GM12878 (cell line): ENCODE results near the gene NTM. TPM values are rescaled to one million over a fixed set of nuclear protein-coding genes. Genes with fewer than 3 reads are reported as not detected.

Source experiments
- SP1 ChIP-seq: IDR thresholded peaks from one replicate; pipeline ENCODE4 v1.6.1; 2011; ENCODE audit warnings: low read depth, low read length
- polyA plus RNA-seq, 11 experiments: library from polyadenylated mRNA; depleted of rRNA in 4 of 11; unstranded in 6 of 11; stranded (reverse) in 5 of 11; fragments of >200 nt; fragmentation: Nextera tagmentation in 4 of 11; fragmentation: Illumina TruSeq in 1 of 11; extraction: Ambion mirVana in 4 of 11; extraction: Trizol in 1 of 11; gene quantifications; 1 replicate in 1 of 11; 2 replicates in 10 of 11; pipeline versions ENCODE4 v1.2.1 to v1.2.3, GENCODE V29; 2011 to 2016; ENCODE audit warnings: inconsistent platforms in 2 of 11, missing spikeins in 2 of 11, low read depth in 1 of 11
- total RNA-seq, 4 experiments: library from RNA; depleted of rRNA in 3 of 4; stranded (reverse); fragments of >200 nt in 3 of 4; fragmentation: Illumina TruSeq in 1 of 4; extraction: Trizol in 1 of 4; gene quantifications; 2 replicates each; pipeline versions ENCODE4 v1.2.1 to v1.2.3, GENCODE V29; 2013 to 2021
- TF ChIP-seq, protein P1 (sequence below): IDR thresholded peaks from 2 replicates; pipeline ENCODE4 v1.6.1; 2012; ENCODE audit warnings: low read depth, low read length, improper control_type of control experiment
- TF ChIP-seq, protein P2 (sequence below): fragments of 450-650 bp; IDR thresholded peaks from 2 replicates; pipeline ENCODE4 v1.6.1; 2016; ENCODE audit warnings: mild to moderate bottlenecking
- TF ChIP-seq, protein P3 (sequence below): IDR thresholded peaks from 2 replicates; pipeline ENCODE4 v1.6.1; 2011; ENCODE audit warnings: borderline replicate concordance, low read depth, mild to moderate bottlenecking, moderate library complexity, mixed read lengths, low read length; ENCODE audit not compliant: insufficient read depth; ENCODE audit errors: extremely low read length
- TF ChIP-seq, protein P4 (sequence below): IDR thresholded peaks from 2 replicates; pipeline ENCODE4 v1.6.1; 2012; ENCODE audit warnings: improper control_type of control experiment, low read depth, low read length; ENCODE audit not compliant: insufficient replicate concordance

The NTM gene
- total and polyA plus RNA-seq, 10 of the 15 experiments (the other 5 are each of a cell fraction or from before 2014, with no cell fraction given), result not detected

DNA sequence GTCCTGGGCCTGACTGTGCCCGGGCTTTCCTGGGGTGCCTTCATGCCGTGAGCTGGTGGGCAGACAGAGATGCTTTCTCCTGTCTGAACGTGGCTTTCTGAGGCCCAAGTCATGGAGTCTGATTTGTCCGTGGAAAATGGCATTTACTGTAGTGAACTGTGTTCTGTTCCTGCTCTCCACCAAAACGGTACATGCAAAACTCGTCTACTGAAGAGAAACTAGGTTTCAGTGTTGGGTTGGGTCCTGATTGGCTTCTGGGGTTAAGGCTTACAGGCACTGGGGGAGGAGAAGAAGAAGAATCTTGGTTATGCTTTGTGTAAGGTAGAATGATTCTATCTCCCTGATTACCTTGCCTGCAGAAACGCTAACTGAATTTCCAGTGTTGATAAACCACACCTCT lies 541.7 kb downstream of the NTM start (continued):
- TF ChIP-seq, protein P1, sequence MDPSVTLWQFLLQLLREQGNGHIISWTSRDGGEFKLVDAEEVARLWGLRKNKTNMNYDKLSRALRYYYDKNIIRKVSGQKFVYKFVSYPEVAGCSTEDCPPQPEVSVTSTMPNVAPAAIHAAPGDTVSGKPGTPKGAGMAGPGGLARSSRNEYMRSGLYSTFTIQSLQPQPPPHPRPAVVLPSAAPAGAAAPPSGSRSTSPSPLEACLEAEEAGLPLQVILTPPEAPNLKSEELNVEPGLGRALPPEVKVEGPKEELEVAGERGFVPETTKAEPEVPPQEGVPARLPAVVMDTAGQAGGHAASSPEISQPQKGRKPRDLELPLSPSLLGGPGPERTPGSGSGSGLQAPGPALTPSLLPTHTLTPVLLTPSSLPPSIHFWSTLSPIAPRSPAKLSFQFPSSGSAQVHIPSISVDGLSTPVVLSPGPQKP, result no peak
- TF ChIP-seq, protein P2, sequence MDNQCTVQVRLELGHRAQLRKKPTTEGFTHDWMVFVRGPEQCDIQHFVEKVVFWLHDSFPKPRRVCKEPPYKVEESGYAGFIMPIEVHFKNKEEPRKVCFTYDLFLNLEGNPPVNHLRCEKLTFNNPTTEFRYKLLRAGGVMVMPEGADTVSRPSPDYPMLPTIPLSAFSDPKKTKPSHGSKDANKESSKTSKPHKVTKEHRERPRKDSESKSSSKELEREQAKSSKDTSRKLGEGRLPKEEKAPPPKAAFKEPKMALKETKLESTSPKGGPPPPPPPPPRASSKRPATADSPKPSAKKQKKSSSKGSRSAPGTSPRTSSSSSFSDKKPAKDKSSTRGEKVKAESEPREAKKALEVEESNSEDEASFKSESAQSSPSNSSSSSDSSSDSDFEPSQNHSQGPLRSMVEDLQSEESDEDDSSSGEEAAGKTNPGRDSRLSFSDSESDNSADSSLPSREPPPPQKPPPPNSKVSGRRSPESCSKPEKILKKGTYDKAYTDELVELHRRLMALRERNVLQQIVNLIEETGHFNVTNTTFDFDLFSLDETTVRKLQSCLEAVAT, result no peak
- no peak for TF ChIP-seq SP1
- TF ChIP-seq, protein P3, sequence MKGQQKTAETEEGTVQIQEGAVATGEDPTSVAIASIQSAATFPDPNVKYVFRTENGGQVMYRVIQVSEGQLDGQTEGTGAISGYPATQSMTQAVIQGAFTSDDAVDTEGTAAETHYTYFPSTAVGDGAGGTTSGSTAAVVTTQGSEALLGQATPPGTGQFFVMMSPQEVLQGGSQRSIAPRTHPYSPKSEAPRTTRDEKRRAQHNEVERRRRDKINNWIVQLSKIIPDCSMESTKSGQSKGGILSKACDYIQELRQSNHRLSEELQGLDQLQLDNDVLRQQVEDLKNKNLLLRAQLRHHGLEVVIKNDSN, result no peak
- TF ChIP-seq, protein P4, sequence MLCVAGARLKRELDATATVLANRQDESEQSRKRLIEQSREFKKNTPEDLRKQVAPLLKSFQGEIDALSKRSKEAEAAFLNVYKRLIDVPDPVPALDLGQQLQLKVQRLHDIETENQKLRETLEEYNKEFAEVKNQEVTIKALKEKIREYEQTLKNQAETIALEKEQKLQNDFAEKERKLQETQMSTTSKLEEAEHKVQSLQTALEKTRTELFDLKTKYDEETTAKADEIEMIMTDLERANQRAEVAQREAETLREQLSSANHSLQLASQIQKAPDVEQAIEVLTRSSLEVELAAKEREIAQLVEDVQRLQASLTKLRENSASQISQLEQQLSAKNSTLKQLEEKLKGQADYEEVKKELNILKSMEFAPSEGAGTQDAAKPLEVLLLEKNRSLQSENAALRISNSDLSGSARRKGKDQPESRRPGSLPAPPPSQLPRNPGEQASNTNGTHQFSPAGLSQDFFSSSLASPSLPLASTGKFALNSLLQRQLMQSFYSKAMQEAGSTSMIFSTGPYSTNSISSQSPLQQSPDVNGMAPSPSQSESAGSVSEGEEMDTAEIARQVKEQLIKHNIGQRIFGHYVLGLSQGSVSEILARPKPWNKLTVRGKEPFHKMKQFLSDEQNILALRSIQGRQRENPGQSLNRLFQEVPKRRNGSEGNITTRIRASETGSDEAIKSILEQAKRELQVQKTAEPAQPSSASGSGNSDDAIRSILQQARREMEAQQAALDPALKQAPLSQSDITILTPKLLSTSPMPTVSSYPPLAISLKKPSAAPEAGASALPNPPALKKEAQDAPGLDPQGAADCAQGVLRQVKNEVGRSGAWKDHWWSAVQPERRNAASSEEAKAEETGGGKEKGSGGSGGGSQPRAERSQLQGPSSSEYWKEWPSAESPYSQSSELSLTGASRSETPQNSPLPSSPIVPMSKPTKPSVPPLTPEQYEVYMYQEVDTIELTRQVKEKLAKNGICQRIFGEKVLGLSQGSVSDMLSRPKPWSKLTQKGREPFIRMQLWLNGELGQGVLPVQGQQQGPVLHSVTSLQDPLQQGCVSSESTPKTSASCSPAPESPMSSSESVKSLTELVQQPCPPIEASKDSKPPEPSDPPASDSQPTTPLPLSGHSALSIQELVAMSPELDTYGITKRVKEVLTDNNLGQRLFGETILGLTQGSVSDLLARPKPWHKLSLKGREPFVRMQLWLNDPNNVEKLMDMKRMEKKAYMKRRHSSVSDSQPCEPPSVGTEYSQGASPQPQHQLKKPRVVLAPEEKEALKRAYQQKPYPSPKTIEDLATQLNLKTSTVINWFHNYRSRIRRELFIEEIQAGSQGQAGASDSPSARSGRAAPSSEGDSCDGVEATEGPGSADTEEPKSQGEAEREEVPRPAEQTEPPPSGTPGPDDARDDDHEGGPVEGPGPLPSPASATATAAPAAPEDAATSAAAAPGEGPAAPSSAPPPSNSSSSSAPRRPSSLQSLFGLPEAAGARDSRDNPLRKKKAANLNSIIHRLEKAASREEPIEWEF, result no peak
